Measurements from ENCODE around the gene NMRK2.

GRCh38 chr19:3910105-3910504 lies 22.8 kb upstream of the NMRK2 start:
- TF ChIP-seq, protein P1, sequence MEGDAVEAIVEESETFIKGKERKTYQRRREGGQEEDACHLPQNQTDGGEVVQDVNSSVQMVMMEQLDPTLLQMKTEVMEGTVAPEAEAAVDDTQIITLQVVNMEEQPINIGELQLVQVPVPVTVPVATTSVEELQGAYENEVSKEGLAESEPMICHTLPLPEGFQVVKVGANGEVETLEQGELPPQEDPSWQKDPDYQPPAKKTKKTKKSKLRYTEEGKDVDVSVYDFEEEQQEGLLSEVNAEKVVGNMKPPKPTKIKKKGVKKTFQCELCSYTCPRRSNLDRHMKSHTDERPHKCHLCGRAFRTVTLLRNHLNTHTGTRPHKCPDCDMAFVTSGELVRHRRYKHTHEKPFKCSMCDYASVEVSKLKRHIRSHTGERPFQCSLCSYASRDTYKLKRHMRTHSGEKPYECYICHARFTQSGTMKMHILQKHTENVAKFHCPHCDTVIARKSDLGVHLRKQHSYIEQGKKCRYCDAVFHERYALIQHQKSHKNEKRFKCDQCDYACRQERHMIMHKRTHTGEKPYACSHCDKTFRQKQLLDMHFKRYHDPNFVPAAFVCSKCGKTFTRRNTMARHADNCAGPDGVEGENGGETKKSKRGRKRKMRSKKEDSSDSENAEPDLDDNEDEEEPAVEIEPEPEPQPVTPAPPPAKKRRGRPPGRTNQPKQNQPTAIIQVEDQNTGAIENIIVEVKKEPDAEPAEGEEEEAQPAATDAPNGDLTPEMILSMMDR (IDR thresholded peaks at IDR 0.05; ENCODE audit: poor library complexity): no peak
- TF ChIP-seq EZH2 (IDR thresholded peaks at IDR 0.05; ENCODE audit: borderline replicate concordance): no peak
- no peak for TF ChIP-seq EZH2phosphoT487 (IDR thresholded peaks at IDR 0.05; ENCODE audit: low read depth, severe bottlenecking, unreplicated experiment)
